ENCODE measurements around the gene EP400. TPM values are rescaled to one million over a fixed set of nuclear protein-coding genes. Genes with fewer than 3 reads are reported as not detected.

Gene EP400
- total RNA-seq, 1 experiment from 2014 or later, result 80.1 TPM

- no TSS peak for BruUV-seq (replicated peaks)
- ChIA-PET CTCF (no interaction called here), POLR2A (ENCODE audit: low non-redundant PET) (no interaction called here)
- TF ChIP-seq EZH2 (IDR thresholded peaks at IDR 0.05; ENCODE audit: borderline replicate concordance, low read depth, low read length, poor library complexity, severe bottlenecking) (no peak), CTCF (conservative IDR thresholded peaks at IDR 0.05; ENCODE audit: low read depth, low read length) (no peak)
- H3K27me3 ChIP-seq (replicated peaks; ENCODE audit: insufficient read depth, low read depth, low read length, poor library complexity), result no peaks in the 10 kb centered on the region
- H3K4me3 ChIP-seq (ENCODE audit: low read depth, low read length, poor library complexity, severe bottlenecking), result no peak overlapping the region
- no peak overlapping the region for H3K27ac ChIP-seq (ENCODE audit: low read depth, low read length, poor library complexity, severe bottlenecking)
- DNase-seq (ENCODE audit: low spot score), result no peak
- peaks cover 49% of the 10 kb centered on the region for H3K36me3 ChIP-seq (ENCODE audit: insufficient read depth, low read length, poor library complexity, severe bottlenecking)
- peaks cover 12% of the 10 kb centered on the region for H3K4me1 ChIP-seq (ENCODE audit: insufficient read depth, low read length, poor library complexity, severe bottlenecking)
- intact Hi-C loops (cut with micrococcal nuclease; ENCODE audit: unreplicated experiment), result no loop called here
- no peaks in the 10 kb centered on the region for H3K9me3 ChIP-seq (ENCODE audit: low read depth, low read length, poor library complexity, severe bottlenecking)
These were observed 33.2 kb upstream of the EP400 start for GRCh38 chr12:131916306-131917138.

GRCh38 chr12:131917139-131917710 is 32.5 kb upstream of the EP400 start:
- Histone ChIP-seq H3K27me3 (replicated peaks; ENCODE audit: insufficient read depth, low read depth, low read length, poor library complexity) (no peaks in the 10 kb centered on the region), H3K4me3 (ENCODE audit: low read depth, low read length, poor library complexity, severe bottlenecking) (no peak overlapping the region), H3K36me3 (ENCODE audit: insufficient read depth, low read length, poor library complexity, severe bottlenecking) (peaks cover 44% of the 10 kb centered on the region), H3K27ac (ENCODE audit: low read depth, low read length, poor library complexity, severe bottlenecking) (no peak overlapping the region), H3K4me1 (ENCODE audit: insufficient read depth, low read length, poor library complexity, severe bottlenecking) (peaks cover 6% of the 10 kb centered on the region), H3K9me3 (ENCODE audit: low read depth, low read length, poor library complexity, severe bottlenecking) (no peaks in the 10 kb centered on the region)
- CTCF ChIA-PET, result no interaction called here
- DNase-seq (ENCODE audit: low spot score), result no peak
- POLR2A ChIA-PET (ENCODE audit: low non-redundant PET), result no interaction called here
- BruUV-seq (replicated peaks), result no TSS peak
- TF ChIP-seq CTCF (conservative IDR thresholded peaks at IDR 0.05; ENCODE audit: low read depth, low read length) (no peak), EZH2 (IDR thresholded peaks at IDR 0.05; ENCODE audit: borderline replicate concordance, low read depth, low read length, poor library complexity, severe bottlenecking) (no peak)
- intact Hi-C loops (cut with micrococcal nuclease; ENCODE audit: unreplicated experiment), result no loop called here

- POLR2A ChIA-PET (ENCODE audit: low non-redundant PET), result no interaction called here
- H3K27ac ChIP-seq (ENCODE audit: low read depth, low read length, poor library complexity, severe bottlenecking), result no peak overlapping the region
- TF ChIP-seq EZH2 (IDR thresholded peaks at IDR 0.05; ENCODE audit: borderline replicate concordance, low read depth, low read length, poor library complexity, severe bottlenecking) (no peak), CTCF (conservative IDR thresholded peaks at IDR 0.05; ENCODE audit: low read depth, low read length) (no peak)
- no peaks in the 10 kb centered on the region for H3K9me3 ChIP-seq (ENCODE audit: low read depth, low read length, poor library complexity, severe bottlenecking)
- CTCF ChIA-PET, result no interaction called here
- BruUV-seq (replicated peaks), result no TSS peak
- H3K27me3 ChIP-seq (replicated peaks; ENCODE audit: insufficient read depth, low read depth, low read length, poor library complexity), result no peaks in the 10 kb centered on the region
- peaks cover 38% of the 10 kb centered on the region for H3K36me3 ChIP-seq (ENCODE audit: insufficient read depth, low read length, poor library complexity, severe bottlenecking)
- H3K4me1 ChIP-seq (ENCODE audit: insufficient read depth, low read length, poor library complexity, severe bottlenecking), result peaks cover under 1% of the 10 kb centered on the region
- no peak overlapping the region for H3K4me3 ChIP-seq (ENCODE audit: low read depth, low read length, poor library complexity, severe bottlenecking)
- DNase-seq (ENCODE audit: low spot score), result no peak
- intact Hi-C loops (cut with micrococcal nuclease; ENCODE audit: unreplicated experiment), result no loop called here
These were observed 31.9 kb upstream of the EP400 start for GRCh38 chr12:131917711-131918306.
